HCT116 (cell line): ENCODE measurements around the gene TXNDC15. TPM values are rescaled to one million over a fixed set of nuclear protein-coding genes. Genes with fewer than 3 reads are reported as not detected.
"Not testable (repeated sequence)": the region's sequence is repeated elsewhere in the genome, so short reads cannot be mapped to it uniquely, and the experiment has no call there.

Experiments used
- ATAC-seq: fragments of 200-7000 bp; cut with Tn5 transposase; 2 replicates; pipeline ENCODE4 v1.9.1; 2020; ENCODE audit warnings: mild to moderate bottlenecking, moderate library complexity
- BruUV-seq: library from RNA; stranded (reverse); fragments of 400-500 nt; replicated peaks from 2 replicates; lab custom pipeline; 2021; lab: Mats Ljungman, UMichigan
- CTCF ChIA-PET: fragments of 300-600 bp; sonication (Branson Sonifier 250); formaldehyde crosslinking; loops from one replicate; lab custom pipeline; 2021; ENCODE audit warnings: antibody characterized with exemption; lab: Charles Lee
- POLR2A ChIA-PET: fragments of 300-600, 350-600 bp; sonication (Branson Sonifier 250); formaldehyde crosslinking; loops from one replicate; lab custom pipeline; 2021; ENCODE audit warnings: antibody characterized with exemption; lab: Charles Lee
- RAD21 ChIA-PET, 2 experiments: fragments of 300-600 bp; sonication (Branson Sonifier 250); formaldehyde crosslinking; loops; one replicate each; lab custom pipeline; 2023; ENCODE audit warnings: low total read pairs in 2 of 2; ENCODE audit not compliant: uncharacterized antibody in 2 of 2, unreplicated experiment in 2 of 2, low non-redundant PET in 1 of 2; lab: Charles Lee
- DNase-seq: peaks from one replicate; pipeline ENCODE4 v3.0.0-alpha.2; 2010; ENCODE audit warnings: low read depth, low spot score
- H2AFZ ChIP-seq: fragments of 200-600 bp; shearing (Covaris generic), sonication (generic); 2 replicates; pipeline ENCODE4 v1.6.1; 2017; ENCODE audit warnings: low read depth, mixed run types, mixed read lengths, antibody characterized with exemption, low read length; ENCODE audit not compliant: poor library complexity, severe bottlenecking
- H3K27ac ChIP-seq: 2 replicates; pipeline ENCODE4 v1.5.1; 2012; ENCODE audit warnings: low read depth, low read length
- H3K27me3 ChIP-seq: fragments of 200-600 bp; sonication (generic); 2 replicates; pipeline ENCODE4 v1.6.1; 2016; ENCODE audit warnings: mixed run types, low read length, mixed read lengths; ENCODE audit not compliant: insufficient read depth
- H3K36me3 ChIP-seq, 2 experiments: fragments of 200-500 bp in 1 of 2; fragments of 200-600 bp in 1 of 2; sonication (Bioruptor generic) in 1 of 2; sonication (generic) in 1 of 2; 2 replicates each; pipeline versions ENCODE4 v1.5.1 to v1.6.1; 2014 to 2016; ENCODE audit warnings: low read length in 2 of 2, inconsistent platforms in 1 of 2, mixed read lengths in 1 of 2, mixed run types in 1 of 2; ENCODE audit not compliant: insufficient read depth in 2 of 2, control insufficient read depth in 1 of 2
- H3K4me1 ChIP-seq, 2 experiments: fragments of 200-600 bp in 1 of 2; sonication (generic) in 1 of 2; 2 replicates each; pipeline versions ENCODE4 v1.5.1 to v1.6.1; 2012 to 2017; ENCODE audit warnings: low read length in 2 of 2, inconsistent platforms in 1 of 2, mild to moderate bottlenecking in 1 of 2, mixed read lengths in 1 of 2, mixed run types in 1 of 2, moderate library complexity in 1 of 2; ENCODE audit not compliant: insufficient read depth in 2 of 2, control insufficient read depth in 1 of 2
- H3K4me2 ChIP-seq: fragments of 200-600 bp; sonication (generic); 2 replicates; pipeline ENCODE4 v1.6.1; 2017; ENCODE audit warnings: mixed run types, low read length, mixed read lengths
- H3K4me3 ChIP-seq, 2 experiments: fragments of 200-600 bp in 1 of 2; sonication (generic) in 1 of 2; replicated peaks in 1 of 2; 2 replicates each; pipeline ENCODE4 v1.5.1; 2011 to 2016; ENCODE audit warnings: low read length in 2 of 2, control low read depth in 1 of 2, low read depth in 1 of 2, mild to moderate bottlenecking in 1 of 2, mixed read lengths in 1 of 2, mixed run types in 1 of 2
- H3K79me2 ChIP-seq: fragments of 200-600 bp; sonication (generic); 2 replicates; pipeline ENCODE4 v1.6.1; 2017; ENCODE audit warnings: mild to moderate bottlenecking, mixed run types, low read length, moderate library complexity, mixed read lengths; ENCODE audit not compliant: insufficient read depth
- H3K9ac ChIP-seq: fragments of 200-600 bp; sonication (generic); 2 replicates; pipeline ENCODE4 v1.6.1; 2016; ENCODE audit warnings: low read length, mixed read lengths
- H3K9me2 ChIP-seq: fragments of 200-600 bp; sonication (generic), shearing (Covaris generic); 2 replicates; pipeline ENCODE4 v1.6.1; 2017; ENCODE audit warnings: mixed run types, mild to moderate bottlenecking, moderate library complexity; ENCODE audit not compliant: insufficient read depth
- H3K9me3 ChIP-seq, 2 experiments: fragments of 200-500 bp in 1 of 2; fragments of 200-600 bp in 1 of 2; sonication (Bioruptor generic) in 1 of 2; sonication (generic) in 1 of 2; 2 replicates each; pipeline ENCODE4 v1.6.1; 2014 to 2017; ENCODE audit warnings: low read length in 2 of 2, mixed read lengths in 2 of 2, inconsistent platforms in 1 of 2, low read depth in 1 of 2, mild to moderate bottlenecking in 1 of 2, mixed run types in 1 of 2, moderate library complexity in 1 of 2; ENCODE audit not compliant: control insufficient read depth in 1 of 2, insufficient read depth in 1 of 2
- H4K20me1 ChIP-seq: fragments of 200-600 bp; sonication (generic), shearing (Covaris generic); 2 replicates; pipeline ENCODE4 v1.6.1; 2017; ENCODE audit warnings: mixed run types, mild to moderate bottlenecking, moderate library complexity; ENCODE audit not compliant: insufficient read depth
- ATF3 ChIP-seq: IDR thresholded peaks from 2 replicates; pipeline ENCODE4 v1.6.1; 2012
- CTCF ChIP-seq, 3 experiments: fragments of 200-600 bp in 1 of 3; sonication (generic) in 1 of 3; IDR thresholded peaks in 2 of 3; conservative IDR thresholded peaks in 1 of 3; 2 replicates each; pipeline ENCODE4 v1.5.1; 2012 to 2017; ENCODE audit warnings: low read depth in 2 of 3, low read length in 2 of 3, antibody characterized with exemption in 1 of 3, borderline replicate concordance in 1 of 3, control low read depth in 1 of 3, mild to moderate bottlenecking in 1 of 3, mixed read lengths in 1 of 3, mixed run types in 1 of 3, moderate library complexity in 1 of 3; ENCODE audit not compliant: insufficient read depth in 1 of 3
- EGR1 ChIP-seq: IDR thresholded peaks from 2 replicates; pipeline ENCODE4 v1.6.1; 2012; ENCODE audit warnings: low read depth
- POLR2AphosphoS5 ChIP-seq: IDR thresholded peaks from 2 replicates; pipeline ENCODE4 v1.6.1; 2011; ENCODE audit warnings: mild to moderate bottlenecking, low read depth, low read length, moderate library complexity
- REST ChIP-seq: IDR thresholded peaks from 2 replicates; pipeline ENCODE4 v1.6.1; 2012; ENCODE audit warnings: low read depth
- SP1 ChIP-seq: IDR thresholded peaks from 2 replicates; pipeline ENCODE4 v1.6.1; 2012; ENCODE audit warnings: low read depth
- SRF ChIP-seq: IDR thresholded peaks from 2 replicates; pipeline ENCODE4 v1.6.1; 2012; ENCODE audit warnings: low read depth
- ZNF274 ChIP-seq: fragments of 200-500 bp; sonication (Bioruptor generic); IDR thresholded peaks from 2 replicates; pipeline ENCODE4 v1.6.1; 2014; ENCODE audit warnings: mild to moderate bottlenecking, low read depth, low read length, inconsistent platforms
- intact Hi-C: fragments of 100-400 bp; cut with micrococcal nuclease; formaldehyde crosslinking; loops from 2 replicates; pipeline ENCODE4 v1.10.0; 2022
- total RNA-seq: library from RNA; stranded (reverse); gene quantifications from one replicate; pipeline ENCODE4 v1.2.1, GENCODE V29; 2021; ENCODE audit not compliant: unreplicated experiment

TXNDC15 gene
- total RNA-seq, 1 experiment from 2014 or later = 17.8 TPM

- Histone ChIP-seq H3K9me3 (no peaks in the 10 kb centered on the region), H3K4me3 (no peak overlapping the region), H3K4me1 (peaks cover 0 to 7% of the 10 kb centered on the region in 2 experiments; a peak in 3 of 4 replicates), H3K4me2 (no peak overlapping the region), H3K27me3 (no peaks in the 10 kb centered on the region), H4K20me1 (no peaks in the 10 kb centered on the region)
- intact Hi-C loops = no loop called here
- RAD21 ChIA-PET = no interaction called here
- TF ChIP-seq REST = no peak
- no peak for TF ChIP-seq EGR1
- TF ChIP-seq CTCF (IDR thresholded peaks at IDR 0.05 in 2 of 3, conservative IDR thresholded peaks at IDR 0.05 in 1 of 3; ENCODE audit: borderline replicate concordance in 1 of 3, insufficient read depth in 1 of 3, low read depth in 2 of 3, low read length in 2 of 3) = no peak
- no peak for TF ChIP-seq ATF3
- no peak for TF ChIP-seq ZNF274
- no peak for TF ChIP-seq POLR2AphosphoS5
- TF ChIP-seq SP1 = no peak
- TF ChIP-seq SRF = no peak
- TF ChIP-seq, all 23 proteins: peak for 0
- POLR2A ChIA-PET = no interaction called here
- no peak overlapping the region for H3K9ac ChIP-seq
- no peak overlapping the region for H2AFZ ChIP-seq
- H3K79me2 ChIP-seq = peaks cover 6% of the 10 kb centered on the region
- ATAC-seq (no peak), DNase-seq (no peak)
- no peaks in the 10 kb centered on the region for H3K36me3 ChIP-seq
- no peaks in the 10 kb centered on the region for H3K9me2 ChIP-seq
- BruUV-seq = no TSS peak
- H3K27ac ChIP-seq = no peak overlapping the region
- CTCF ChIA-PET = no interaction called here
Measured at GRCh38 chr5:134879456-134879855, 5.3 kb downstream of the TXNDC15 start.

- DNase-seq, H3K9me2 ChIP-seq, CTCF ChIA-PET, ATAC-seq, H3K4me1 ChIP-seq, H3K4me2 ChIP-seq, H4K20me1 ChIP-seq, RAD21 ChIA-PET, H3K36me3 ChIP-seq, H3K4me3 ChIP-seq, H3K9me3 ChIP-seq, H3K27me3 ChIP-seq, H3K79me2 ChIP-seq, intact Hi-C loops, H3K9ac ChIP-seq, BruUV-seq, H2AFZ ChIP-seq, H3K27ac ChIP-seq: not testable (repeated sequence)
- POLR2A ChIA-PET = interaction anchor here (0.6 kb wide), 1 partner anchor 23 kb away, joined by 3 read pairs; no protein-coding TSS in a partner anchor
Measured at GRCh38 chr5:134880937-134881336, 6.8 kb downstream of the TXNDC15 start.

- H3K4me2 ChIP-seq, BruUV-seq, POLR2A ChIA-PET, RAD21 ChIA-PET, H3K9me2 ChIP-seq, CTCF ChIA-PET, intact Hi-C loops, H3K79me2 ChIP-seq, H3K4me1 ChIP-seq, H3K36me3 ChIP-seq, H3K9me3 ChIP-seq, DNase-seq, H4K20me1 ChIP-seq, H3K27ac ChIP-seq, H3K27me3 ChIP-seq, H3K9ac ChIP-seq, ATAC-seq, H2AFZ ChIP-seq, H3K4me3 ChIP-seq: not testable (repeated sequence)
Measured at GRCh38 chr5:134881711-134882110, 7.5 kb downstream of the TXNDC15 start.
